Femur (tissue), 1 donor: ENCODE data around the gene CDV3.

Experiments used
- DNase-seq: peaks from one replicate; pipeline ENCODE4 v3.0.0-alpha.2; 2017

CDV3 gene

DNA sequence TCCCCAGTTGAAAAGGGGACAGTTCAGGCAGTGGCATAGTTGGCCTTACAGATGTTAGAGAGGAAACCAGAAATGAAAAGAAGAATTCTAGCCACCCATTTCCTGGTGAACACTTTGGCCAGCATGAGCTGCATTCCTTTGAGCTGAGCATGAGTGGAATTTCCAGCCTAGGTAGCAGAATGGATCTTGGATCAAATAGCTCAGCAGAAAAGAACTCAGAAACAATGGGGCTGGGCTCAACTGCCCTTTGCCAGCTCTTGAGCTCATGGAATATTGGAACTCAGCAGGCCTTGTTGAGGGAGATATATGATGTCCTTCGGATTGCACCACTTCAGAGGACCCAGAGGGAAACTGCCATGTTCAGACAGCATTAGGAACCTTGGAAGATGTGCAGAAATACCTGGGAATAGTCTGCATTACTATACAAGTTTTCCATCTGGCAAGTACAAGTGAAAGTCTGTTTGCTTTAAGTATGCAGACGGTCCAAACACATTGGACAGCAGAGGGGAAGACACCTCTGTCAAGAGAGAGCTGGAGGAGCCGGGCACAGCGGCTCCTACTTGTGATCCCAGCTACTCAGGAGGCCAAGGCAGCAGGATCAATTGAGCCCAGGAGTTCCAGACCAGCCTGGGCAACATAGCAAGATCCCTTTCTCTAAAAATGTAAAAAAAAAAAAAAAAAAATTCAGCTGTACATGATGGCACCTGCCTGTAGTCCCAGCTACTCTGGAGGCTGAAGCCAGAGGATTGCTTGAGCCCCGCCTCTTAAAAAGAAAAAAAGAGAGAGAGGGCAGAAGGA is 3.1 kb upstream of the CDV3 start:
- DNase-seq = peak; percentile 75

DNA sequence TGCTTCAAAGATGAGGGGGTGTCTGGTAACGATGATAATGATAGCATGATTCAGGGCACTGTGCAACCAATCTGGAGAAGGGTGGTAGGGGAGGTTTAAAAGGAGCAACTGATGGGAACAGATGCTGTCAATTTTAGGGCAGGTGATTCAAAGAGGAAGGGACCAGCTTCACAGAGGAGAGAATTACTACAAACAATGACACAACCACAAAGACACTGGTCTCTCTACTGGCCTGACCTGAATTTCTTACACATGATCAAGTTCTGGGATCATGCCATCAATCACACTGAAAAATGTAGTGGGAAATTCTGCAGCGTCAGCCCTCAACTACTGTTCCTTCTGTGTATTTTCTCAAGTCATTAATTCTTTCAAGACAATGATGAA is 2.6 kb upstream of the CDV3 start:
- DNase-seq = no peak

DNA sequence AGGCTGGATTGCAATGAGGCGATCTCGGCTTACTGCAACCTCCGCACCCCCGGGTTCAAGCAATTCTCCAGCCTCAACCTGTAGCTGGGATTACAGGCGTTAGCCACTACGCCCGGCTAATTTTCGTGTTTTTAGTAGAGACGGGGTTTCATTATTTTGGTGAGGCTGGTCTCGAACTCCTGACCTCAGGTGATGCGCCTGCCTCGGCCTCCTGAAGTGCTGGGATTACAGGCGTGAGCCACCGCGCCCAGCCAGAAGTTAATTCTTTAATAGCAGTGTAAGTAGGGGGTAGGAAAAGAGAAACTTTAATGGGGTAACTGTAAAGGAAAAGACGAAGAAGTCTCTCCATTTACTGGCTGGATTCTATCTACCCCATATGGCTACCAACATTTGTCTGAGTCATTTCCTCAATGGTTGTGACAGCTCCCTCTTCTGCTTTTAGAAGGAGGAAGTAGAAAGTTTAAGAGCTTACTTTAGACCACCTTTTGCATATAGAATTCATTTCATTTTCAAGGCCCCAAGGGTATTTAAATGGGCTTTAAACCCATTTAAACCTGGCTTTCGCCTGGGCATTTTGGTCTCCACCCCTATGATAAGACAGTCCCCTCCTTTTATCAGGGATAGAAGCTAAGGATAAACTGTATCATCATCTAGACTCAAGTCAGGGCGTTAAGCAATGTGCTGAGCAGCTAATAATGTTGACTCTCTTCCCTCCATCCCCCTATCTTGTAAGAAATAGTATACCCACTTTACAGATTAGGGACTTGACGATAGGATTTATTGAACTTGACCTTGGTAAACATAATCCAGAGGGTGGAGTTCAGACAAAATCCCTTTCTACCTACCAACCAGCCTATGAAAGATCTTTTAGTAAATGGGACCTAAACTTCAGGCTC is 1.1 kb upstream of the CDV3 start:
- DNase-seq = no peak

DNA sequence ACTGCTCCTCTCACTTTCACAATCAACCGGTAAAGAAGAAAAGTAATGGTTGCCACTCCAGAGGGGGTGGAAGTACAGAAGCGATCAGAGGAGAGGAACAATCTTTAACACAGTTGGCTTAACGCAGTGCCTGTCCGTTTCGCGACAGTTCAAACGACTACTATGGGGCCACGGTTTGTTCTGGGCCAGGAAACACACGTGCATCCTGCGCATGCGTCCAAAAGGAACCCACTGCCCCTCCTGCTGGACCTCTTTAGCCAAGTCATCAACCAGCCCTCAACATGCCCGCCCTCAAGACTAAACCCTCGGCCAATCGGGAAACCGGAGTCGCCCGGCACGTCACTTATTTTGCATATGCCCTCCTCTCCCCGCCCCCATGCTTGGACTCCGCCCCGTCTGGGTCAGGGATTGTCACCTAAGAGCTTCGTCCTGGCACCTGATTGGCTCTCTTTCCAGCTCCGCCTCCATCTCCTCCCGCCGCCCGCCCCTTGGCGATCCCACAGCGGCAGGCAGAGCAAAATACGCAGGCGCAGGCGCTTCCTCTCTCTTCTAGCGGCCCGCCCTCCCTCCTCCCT is 345 bp upstream of the CDV3 start:
- DNase-seq = peak; percentile 100

DNA sequence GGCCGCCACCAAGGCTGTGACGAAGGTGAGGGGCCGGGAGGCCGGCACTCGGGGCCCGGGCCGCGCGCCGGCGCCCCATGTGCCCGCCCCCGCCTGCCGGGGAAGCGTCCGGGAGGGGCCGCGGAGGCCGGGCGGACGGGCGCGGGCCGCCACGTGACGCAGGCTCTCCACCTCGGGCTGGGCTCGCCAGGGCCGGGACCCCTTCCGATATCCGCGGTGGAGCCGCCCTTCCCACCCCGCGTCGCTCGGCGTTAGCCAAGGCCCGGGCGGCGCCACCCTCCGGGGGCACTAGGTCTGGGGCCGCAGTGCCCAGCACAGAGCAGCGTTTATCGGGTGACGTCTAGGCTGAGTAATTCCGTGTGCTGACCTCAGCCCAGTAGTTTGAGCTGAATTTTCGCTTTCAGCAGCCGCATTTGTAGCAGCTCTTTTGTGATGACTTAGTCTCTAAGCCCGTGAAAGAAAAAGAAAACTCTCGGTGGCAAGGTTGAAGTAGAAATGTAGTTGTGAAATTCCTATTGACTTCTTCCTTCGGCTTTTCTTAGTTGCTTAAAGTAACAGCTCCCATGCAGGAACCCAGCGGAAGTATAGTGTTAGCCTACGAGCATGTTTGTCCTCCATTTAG is 885 bp downstream of the CDV3 start:
- peak; percentile 83 for DNase-seq

DNA sequence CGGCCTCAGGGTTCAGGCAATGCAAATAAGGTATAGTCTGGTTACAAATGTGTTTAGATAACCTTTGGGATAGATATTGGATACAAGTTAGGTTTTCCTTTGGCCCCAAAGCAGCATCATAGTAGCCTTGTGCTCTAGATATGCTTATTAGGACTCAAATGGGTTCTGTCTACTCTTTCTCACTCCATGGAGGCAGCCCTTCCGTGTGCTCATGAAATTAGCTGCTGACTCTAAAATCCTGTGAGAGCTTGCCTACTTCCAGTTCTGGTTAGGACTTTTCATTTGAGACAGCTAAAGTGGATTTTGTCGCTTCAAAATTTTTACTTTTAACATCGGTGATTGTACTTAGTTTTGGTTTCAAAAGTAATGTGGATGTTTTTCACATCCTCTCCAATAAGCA is 1.6 kb downstream of the CDV3 start:
- DNase-seq = no peak

DNA sequence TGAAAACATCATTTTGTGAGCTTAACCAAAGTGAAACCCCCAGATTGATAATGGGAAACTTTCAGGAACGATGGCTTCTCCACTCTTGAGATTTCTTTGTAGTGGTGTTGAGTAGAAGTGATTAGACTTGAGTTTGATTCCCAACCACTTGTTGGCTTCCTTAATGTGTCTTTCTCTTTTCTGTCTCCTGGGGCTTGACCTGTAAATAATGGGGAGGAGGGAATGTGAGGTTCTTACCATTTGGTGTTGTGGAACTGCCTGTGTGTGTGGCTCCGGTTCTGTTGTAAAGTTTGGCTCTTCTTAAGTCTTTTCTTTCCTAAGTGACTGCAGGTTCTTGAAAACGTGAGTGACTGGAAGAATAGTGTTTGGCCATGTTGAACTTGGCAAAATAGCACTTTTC is 2.7 kb downstream of the CDV3 start:
- DNase-seq = no peak

DNA sequence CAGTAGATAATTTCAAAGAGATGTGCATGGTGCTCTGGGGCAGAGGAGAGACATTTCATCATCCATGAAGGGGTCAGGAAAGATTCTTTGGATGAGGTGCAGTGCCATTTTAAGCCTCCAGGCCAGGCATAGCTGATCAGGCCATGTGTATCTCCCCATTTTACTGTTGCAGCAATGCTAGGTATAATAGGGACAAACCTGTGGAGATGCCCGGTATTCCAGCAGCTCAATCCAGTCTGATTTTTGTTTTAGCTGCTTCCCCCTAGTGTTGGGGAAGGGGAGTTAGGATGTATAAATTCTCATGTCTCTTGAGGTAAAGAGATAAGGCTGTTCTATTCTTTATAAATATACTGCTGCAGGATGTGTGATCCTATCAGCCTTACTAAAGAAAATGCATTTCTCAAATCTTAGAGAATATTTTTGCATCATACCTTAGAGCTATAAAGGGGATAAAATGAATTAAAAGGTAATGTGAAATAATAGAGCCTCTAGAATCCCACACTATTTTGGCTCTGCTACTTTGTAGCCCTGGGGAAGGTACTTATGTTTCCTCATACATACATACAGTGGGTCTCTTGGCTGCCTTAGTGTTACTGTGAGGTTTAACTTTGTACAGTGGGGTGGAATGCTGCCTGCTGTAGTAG is 5.2 kb downstream of the CDV3 start:
- DNase-seq = no peak

DNA sequence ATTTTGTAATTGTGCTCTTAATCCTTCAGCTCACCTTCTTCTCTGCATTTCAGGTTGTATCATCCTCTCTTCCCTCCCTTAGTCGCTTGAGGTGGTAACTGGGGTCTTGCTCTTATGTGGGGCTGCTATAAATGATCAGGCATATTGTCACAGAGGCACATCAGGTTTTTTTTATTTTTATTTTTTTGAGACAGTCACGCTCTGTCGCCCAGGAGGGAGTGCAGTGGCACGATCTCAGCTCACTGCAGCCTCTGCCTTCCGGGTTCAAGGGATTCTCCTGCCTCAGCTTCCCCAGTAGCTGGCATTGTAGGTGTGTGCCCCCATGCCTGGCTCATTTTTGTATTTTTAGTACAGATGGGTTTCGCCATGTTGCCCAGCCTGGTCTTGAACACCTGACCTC is 9.9 kb downstream of the CDV3 start:
- DNase-seq = no peak

DNA sequence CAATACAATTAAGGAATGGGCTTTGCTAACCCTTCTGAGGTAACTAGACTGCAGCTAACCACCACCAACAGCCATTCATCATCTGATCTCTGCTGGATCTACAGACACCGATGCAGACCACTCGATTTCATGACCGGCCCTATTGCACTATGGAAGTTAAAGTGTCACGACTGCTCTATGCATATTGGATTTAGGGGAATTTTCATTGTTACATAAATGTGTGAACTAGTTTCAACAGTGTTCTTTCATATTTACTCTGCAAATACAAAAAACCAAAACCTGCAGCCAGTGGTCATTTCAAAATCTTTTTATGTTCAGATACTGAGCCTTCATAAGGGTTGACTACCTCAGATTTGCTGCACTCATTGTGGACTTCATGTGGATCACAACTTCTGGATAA is 14.5 kb downstream of the CDV3 start:
- DNase-seq = no peak

DNA sequence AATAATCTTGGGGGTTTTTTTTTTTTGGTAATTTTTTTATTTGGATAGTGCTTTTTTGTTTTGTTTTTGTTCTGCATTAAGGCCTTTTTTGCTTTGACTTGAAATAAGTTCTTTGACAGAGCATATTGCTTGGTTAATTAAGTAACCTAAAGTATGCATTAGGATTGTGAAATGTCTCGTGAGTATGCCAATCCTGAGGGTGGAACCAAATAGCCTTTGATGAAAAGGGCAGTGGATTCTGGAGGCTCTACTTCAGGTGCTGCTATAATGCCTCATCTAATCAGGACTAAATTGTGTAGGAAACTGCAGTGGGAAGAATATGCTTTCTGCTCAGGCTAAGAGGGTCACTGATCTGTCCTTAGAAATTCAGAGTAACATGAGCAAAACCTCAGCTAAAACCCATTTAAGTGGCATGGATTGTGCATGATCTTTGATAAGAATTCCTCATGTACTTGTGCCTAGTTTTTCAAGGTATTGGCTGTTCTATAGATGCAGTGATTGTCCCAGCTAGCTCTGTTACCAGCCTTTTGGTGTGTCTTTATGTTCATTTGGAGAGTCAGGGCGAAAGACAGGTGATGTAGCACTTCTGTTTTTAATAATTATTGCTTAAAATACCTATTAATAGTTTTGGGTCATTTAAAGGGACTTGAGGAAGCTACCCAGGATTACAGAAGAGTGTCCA is 15.4 kb downstream of the CDV3 start:
- DNase-seq = no peak

DNA sequence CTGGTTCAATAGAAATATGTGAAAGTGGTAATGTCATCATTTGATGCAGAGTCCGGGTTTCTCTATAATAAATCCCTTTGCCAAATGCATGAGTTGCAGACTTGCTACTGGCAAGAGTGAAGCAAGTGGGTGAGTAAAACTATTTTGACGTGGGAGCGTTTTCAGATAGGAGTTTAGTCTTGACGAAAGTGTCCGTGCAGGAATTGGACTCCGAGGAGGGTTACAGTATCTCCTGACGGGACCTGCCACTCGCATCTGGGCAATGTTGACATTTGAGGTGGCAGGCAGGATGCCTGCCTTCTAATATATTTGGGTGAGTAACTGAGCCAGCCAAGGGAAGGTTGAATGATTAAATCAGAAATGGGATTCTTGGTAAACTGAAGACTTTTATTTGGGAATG is 16.0 kb downstream of the CDV3 start:
- no peak for DNase-seq

DNA sequence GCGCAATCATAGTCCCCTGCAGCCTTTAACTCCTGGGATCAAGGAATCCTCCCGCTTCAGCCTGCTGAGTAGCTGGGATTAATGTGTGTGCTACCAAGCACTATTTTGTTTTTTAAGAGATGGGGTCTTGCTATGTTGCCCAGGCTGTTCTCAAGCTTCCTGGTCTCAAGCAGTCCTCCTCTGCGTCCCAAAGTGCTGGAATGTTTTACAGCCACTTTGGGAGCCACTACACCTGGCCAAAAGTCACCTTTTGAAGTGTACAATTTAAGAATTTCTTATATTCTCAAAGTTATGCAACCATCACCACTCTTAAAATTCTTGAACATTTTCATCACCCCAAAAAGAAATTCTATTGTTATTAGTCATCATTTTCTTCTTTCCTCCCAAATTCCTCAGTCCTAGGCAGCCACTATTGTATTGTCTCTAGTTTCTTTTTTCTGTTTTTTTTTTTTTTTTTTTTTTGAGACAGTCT is 17.8 kb downstream of the CDV3 start:
- DNase-seq = no peak

DNA sequence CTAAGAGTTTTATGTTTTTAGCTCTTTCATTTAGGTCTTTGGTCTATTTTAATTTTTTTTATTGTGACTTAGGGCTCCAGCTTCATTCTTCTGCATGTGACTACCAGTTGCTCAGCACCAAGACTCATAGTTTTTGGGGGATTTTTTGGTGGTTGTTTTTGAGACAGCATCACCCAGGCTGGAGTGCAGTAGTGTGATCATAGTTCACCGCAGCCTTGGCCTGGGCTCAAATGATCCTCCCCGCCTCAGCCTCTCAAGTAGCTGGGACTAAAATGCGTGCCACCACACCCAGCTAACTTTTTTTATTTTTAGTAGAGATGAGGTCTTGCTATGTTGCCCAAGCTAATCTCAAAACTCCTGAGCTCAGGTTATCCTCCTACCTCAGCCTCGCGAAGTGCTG is 19.4 kb downstream of the CDV3 start:
- no peak for DNase-seq

DNA sequence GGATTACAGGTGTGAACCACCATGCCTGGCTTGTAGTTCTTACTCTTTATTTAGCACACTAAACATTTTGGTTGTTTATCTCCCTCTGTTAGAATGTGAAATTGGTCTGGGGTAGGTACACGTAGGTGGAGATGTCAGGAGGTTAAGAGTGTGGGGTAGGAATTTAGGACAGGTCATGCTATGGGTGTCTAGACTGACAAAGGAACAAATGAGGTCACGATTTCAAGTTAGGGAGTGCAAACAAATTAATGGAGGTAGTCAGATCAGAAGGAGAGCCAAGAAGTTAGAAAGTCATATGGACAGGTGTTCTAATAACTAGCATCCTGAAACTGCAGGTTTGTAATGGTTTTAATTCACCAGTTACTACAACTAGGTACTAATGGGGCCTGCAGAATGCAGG is 19.8 kb downstream of the CDV3 start:
- no peak for DNase-seq

DNA sequence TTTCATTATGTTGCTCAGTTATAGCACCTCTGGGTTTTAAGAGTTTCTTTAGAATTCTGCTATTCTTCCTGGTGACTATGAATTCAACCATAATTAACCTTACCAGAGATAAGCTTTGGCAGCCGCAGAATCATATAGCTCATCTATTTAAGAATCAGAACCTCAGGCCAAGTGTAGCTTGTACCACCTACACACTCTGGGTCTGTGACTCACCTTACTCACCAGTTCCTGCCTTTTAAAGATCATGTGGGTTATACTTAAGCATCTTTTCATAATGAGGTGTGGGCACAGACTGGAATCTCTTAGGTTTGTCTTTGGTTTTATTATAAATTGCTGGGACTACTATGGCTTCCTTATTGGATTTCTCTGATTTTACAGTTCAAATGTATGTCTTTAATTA is 21.9 kb downstream of the CDV3 start:
- DNase-seq = no peak

DNA sequence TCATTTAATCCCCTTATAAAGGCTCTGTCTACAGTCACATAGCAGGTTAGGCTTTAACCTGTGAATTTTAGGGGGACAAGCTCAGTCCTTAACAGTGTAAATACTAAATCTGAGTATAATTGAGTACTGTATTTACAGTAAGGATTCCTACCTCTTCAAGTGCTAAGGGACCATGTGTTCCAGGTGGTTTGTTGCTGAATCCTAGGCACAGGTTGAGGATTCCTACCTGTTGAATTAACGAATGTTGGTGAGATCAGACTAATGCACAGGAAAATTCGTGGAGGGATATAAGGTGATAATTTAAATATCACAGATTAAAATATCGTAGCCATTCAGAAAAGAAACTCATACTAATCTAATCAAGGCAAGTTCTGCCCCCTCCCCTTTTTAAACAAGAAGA is 24.9 kb downstream of the CDV3 start:
- DNase-seq = no peak

DNA sequence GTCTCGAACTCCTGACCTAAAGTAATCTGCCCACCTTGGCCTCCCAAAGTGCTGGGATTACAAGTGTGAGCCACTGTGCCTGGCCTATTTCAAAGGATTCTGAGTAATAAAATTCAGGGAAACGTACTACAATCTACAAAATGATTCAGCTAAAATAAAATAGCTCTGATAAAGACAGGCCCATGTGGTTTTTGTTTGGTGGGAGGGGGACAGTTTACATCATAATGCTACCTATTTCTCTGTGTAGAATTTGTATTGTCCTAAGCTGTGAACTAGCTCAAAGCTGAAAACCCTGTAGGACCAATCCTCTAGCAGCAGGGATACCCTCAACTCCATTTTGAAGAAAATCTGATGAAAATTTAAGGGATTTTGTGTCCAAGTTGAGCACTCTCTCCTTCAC is 25.8 kb downstream of the CDV3 start:
- no peak for DNase-seq

DNA sequence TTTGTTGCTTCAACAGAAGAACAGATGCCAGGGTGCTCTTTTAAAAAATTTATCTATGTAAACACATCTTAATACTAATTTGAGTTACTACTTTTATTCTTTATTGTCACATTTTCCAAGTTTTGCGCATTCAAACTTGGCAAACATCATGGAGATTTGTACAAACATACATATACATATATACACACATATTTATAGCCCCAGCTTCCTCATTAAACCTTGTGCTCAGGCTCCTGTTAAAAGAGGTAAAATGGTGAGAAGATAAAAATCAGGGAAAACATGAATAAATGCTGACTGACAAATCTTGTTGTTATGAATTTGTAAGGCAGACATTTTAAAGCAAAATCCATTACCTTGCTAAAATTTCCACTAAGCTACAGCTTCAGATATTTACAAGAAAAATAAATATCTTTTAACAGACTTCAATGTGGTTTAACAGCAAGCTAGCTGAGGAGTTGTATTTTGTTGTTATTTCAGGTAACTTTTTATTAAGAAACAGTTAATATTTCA is 27.1 kb downstream of the CDV3 start:
- DNase-seq = no peak

DNA sequence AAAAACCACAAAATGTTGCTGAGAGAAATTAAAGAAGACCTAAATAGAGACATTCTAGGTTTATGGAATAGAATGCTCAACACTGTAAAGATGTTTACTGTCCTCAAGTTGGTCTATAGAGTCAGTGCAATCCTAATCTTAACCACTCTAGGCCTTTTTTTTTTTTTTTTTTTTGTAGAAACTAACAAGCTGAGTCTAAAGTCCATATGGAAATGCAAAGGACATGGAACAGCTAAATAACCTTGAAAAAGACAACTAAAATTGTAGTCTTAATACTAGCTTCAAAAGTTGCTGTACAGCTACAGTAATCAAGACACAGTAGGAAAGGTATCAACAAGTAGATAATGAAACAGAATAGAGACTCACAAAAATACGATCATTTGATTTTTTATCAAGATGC is 32.9 kb downstream of the CDV3 start:
- DNase-seq = no peak

DNA sequence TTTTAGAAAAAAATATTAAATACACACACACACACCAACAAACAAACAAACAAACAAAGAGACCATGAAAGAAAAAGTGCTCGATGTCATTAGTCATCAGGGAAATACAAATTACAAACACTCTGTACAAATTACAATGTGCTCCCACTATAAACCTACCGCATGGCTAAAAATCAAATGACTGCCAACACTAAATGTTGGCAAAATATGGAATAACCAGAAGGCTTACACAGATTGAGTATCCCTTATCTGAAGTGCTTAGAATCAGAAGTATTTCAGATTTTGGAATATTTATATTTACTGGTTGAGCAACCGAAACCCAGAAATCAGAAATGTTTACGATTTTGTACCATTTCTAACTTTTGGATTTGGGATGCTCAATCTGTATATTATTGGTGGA is 33.4 kb downstream of the CDV3 start:
- DNase-seq = no peak

DNA sequence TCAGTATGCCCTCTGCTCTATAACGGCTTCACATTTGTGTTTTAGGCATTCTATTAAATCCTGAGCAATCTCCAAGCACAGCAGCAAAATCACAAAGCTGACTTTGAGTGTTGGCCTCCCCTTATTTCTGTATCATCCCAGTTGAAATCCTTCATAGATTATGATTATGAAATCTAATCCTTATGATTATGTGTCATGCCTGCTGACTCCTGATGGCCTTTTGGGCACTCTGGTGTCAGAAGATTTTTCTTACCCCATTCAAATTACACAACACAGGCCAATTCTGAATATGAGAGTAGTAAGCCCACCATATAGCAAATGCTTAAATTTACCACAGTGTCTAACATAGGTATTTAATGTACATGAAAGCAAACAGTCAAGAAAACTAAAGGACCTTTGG is 34.3 kb downstream of the CDV3 start:
- no peak for DNase-seq
